Spleen (tissue), 7 donors: ENCODE results near the gene CCSER2.

Experiments used
- POLR2A ChIP-seq, 3 donors: fragments of 450-650 bp; IDR thresholded peaks; one replicate each; pipeline ENCODE4 v1.5.1; 2017; ENCODE audit warnings: antibody characterized with exemption in 3 of 3, mild to moderate bottlenecking in 1 of 3
- TF ChIP-seq, protein P1 (sequence below), 11 experiments: fragments of 200-600 bp in 7 of 11; fragments of 450-650 bp in 4 of 11; sonication (generic) in 4 of 11; IDR thresholded peaks in 8 of 11; conservative IDR thresholded peaks in 3 of 11; 1 replicate in 7 of 11; 2 replicates in 4 of 11; pipeline versions ENCODE4 v1.4.0 to v1.8.0; 2016 to 2021; ENCODE audit warnings: antibody characterized with exemption in 11 of 11, inconsistent platforms in 4 of 11, mild to moderate bottlenecking in 1 of 11
- donor health status: DM: no; HTN: no; CAD: no; lungs with moderate emphysema.
- donor health status: DM: no; HTN: no; CAD: no.
- donor health status: DM: no; HTN: no; CAD: no.

DNA sequence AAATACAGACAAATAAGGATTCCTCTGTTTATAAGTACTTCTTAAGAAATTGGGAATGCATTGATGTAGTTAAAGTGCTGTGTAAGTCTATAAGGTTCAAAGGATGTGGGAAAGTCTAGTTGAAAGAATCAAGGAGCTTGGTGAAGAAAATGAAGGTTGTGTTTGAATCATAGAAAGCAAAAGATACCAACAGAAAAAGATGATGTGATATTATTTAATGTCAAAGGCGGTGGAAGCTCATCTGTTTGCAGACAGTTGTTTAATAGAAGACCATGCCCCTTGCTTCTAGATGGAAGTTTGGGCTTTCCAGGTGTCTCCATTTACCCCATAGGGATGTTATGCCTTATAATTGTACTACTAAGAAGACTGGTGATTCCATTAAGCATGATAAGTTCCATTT lies 150.3 kb downstream of the CCSER2 start:
- TF ChIP-seq POLR2A (IDR thresholded peaks at IDR 0.05), result no peak
- TF ChIP-seq, protein P1, sequence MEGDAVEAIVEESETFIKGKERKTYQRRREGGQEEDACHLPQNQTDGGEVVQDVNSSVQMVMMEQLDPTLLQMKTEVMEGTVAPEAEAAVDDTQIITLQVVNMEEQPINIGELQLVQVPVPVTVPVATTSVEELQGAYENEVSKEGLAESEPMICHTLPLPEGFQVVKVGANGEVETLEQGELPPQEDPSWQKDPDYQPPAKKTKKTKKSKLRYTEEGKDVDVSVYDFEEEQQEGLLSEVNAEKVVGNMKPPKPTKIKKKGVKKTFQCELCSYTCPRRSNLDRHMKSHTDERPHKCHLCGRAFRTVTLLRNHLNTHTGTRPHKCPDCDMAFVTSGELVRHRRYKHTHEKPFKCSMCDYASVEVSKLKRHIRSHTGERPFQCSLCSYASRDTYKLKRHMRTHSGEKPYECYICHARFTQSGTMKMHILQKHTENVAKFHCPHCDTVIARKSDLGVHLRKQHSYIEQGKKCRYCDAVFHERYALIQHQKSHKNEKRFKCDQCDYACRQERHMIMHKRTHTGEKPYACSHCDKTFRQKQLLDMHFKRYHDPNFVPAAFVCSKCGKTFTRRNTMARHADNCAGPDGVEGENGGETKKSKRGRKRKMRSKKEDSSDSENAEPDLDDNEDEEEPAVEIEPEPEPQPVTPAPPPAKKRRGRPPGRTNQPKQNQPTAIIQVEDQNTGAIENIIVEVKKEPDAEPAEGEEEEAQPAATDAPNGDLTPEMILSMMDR (IDR thresholded peaks at IDR 0.05 in 8 of 11, conservative IDR thresholded peaks at IDR 0.05 in 3 of 11), result no peak
